Spinal cord (tissue), 10 donors: Measurements from ENCODE around the gene TUSC7. TPM values are rescaled to one million over a fixed set of nuclear protein-coding genes. Genes with fewer than 3 reads are reported as not detected.

Experiments used
- DNase-seq, 6 donors: peaks; one replicate each; pipeline versions ENCODE4 v3.0.0 to v3.0.0-alpha.2; 2013 to 2015; ENCODE audit warnings: low spot score in 6 of 6, low read depth in 4 of 6
- H3K27ac ChIP-seq: one replicate; pipeline ENCODE4 v1.5.1; 2013; ENCODE audit warnings: low read depth, low read length, control low read depth
- H3K27me3 ChIP-seq: one replicate; pipeline ENCODE4 v1.6.1; 2013; ENCODE audit warnings: low read length; ENCODE audit not compliant: control insufficient read depth, insufficient read depth
- H3K36me3 ChIP-seq: one replicate; pipeline ENCODE4 v1.6.1; 2013; ENCODE audit warnings: low read length; ENCODE audit not compliant: control insufficient read depth, insufficient read depth
- H3K4me1 ChIP-seq: one replicate; pipeline ENCODE4 v1.6.1; 2013; ENCODE audit warnings: low read length; ENCODE audit not compliant: control insufficient read depth, insufficient read depth
- H3K4me3 ChIP-seq: one replicate; pipeline ENCODE4 v1.5.1; 2013; ENCODE audit warnings: low read depth, low read length, control low read depth
- H3K9me3 ChIP-seq: one replicate; pipeline ENCODE4 v1.6.1; 2013; ENCODE audit warnings: low read length; ENCODE audit not compliant: control insufficient read depth, insufficient read depth
- WGBS: methylation state at CpG from one replicate; pipeline ENCODE4 v1.1.5; 2013; ENCODE audit warnings: missing lambda C conversion rate; ENCODE audit not compliant: insufficient coverage; 5-methylcytosine and 5-hydroxymethylcytosine counted together
- polyA plus RNA-seq, 2 donors: library from polyadenylated mRNA; unstranded; fragments of 120-200 nt; gene quantifications; one replicate each; pipeline ENCODE4 v1.2.1, GENCODE V29; 2013; ENCODE audit not compliant: insufficient read length in 2 of 2
- total RNA-seq, 2 donors: library from RNA; depleted of rRNA in 1 of 2; stranded (reverse); fragments of 120-200 nt in 1 of 2; fragments of >200 nt in 1 of 2; gene quantifications; one replicate each; pipeline versions ENCODE4 v1.2.3 to v1.2.4, GENCODE V29; 2013 to 2014
- donor health status: healthy.

The TUSC7 gene
- total and polyA plus RNA-seq, 4 donors = 0.36 TPM; not detected in 3

- no peak for DNase-seq
- H3K36me3 ChIP-seq = no peaks in the 10 kb centered on the region
- H3K27ac ChIP-seq = no peak overlapping the region
- no CpG with 5 or more reads among the region's 4 CpGs for WGBS
- no peaks in the 10 kb centered on the region for H3K27me3 ChIP-seq
- no peak overlapping the region for H3K4me3 ChIP-seq
- no peaks in the 10 kb centered on the region for H3K9me3 ChIP-seq
- no peaks in the 10 kb centered on the region for H3K4me1 ChIP-seq
These were observed 7.2 kb upstream of the TUSC7 start for GRCh38 chr3:116702334-116702733.

GRCh38 chr3:116707531-116707930 is 2.0 kb upstream of the TUSC7 start:
- Histone ChIP-seq H3K4me3 (no peak overlapping the region), H3K27ac (no peak overlapping the region), H3K9me3 (no peaks in the 10 kb centered on the region), H3K36me3 (no peaks in the 10 kb centered on the region), H3K27me3 (no peaks in the 10 kb centered on the region), H3K4me1 (no peaks in the 10 kb centered on the region)
- 100% methylated on average over 1 of the region's 3 CpGs for WGBS
- DNase-seq = no peak

- no peaks in the 10 kb centered on the region for H3K4me1 ChIP-seq
- H3K27ac ChIP-seq = no peak overlapping the region
- no peaks in the 10 kb centered on the region for H3K27me3 ChIP-seq
- H3K9me3 ChIP-seq = no peaks in the 10 kb centered on the region
- 56% methylated on average over 2 of the region's 4 CpGs for WGBS
- H3K4me3 ChIP-seq = no peak overlapping the region
- no peak for DNase-seq
- H3K36me3 ChIP-seq = no peaks in the 10 kb centered on the region
These were observed 6.9 kb downstream of the TUSC7 start for GRCh38 chr3:116716490-116716889.

- no peaks in the 10 kb centered on the region for H3K9me3 ChIP-seq
- no peak overlapping the region for H3K4me3 ChIP-seq
- H3K36me3 ChIP-seq = no peaks in the 10 kb centered on the region
- no peak overlapping the region for H3K27ac ChIP-seq
- WGBS = no CpG with 5 or more reads among the region's 1 CpG
- H3K27me3 ChIP-seq = no peaks in the 10 kb centered on the region
- H3K4me1 ChIP-seq = no peaks in the 10 kb centered on the region
- no peak for DNase-seq
These were observed 8.0 kb downstream of the TUSC7 start for GRCh38 chr3:116717566-116717965.

GRCh38 chr3:116728454-116728853 is 18.9 kb downstream of the TUSC7 start:
- H3K4me1 ChIP-seq = no peaks in the 10 kb centered on the region
- WGBS = 67% methylated on average over 1 of the region's 2 CpGs
- H3K9me3 ChIP-seq = no peaks in the 10 kb centered on the region
- no peak for DNase-seq
- no peaks in the 10 kb centered on the region for H3K36me3 ChIP-seq
- H3K4me3 ChIP-seq = no peak overlapping the region
- H3K27ac ChIP-seq = no peak overlapping the region
- H3K27me3 ChIP-seq = no peaks in the 10 kb centered on the region

- Histone ChIP-seq H3K27me3 (no peaks in the 10 kb centered on the region), H3K9me3 (no peaks in the 10 kb centered on the region), H3K4me1 (no peaks in the 10 kb centered on the region), H3K4me3 (no peak overlapping the region), H3K27ac (no peak overlapping the region), H3K36me3 (no peaks in the 10 kb centered on the region)
- no peak for DNase-seq
- no CpG with 5 or more reads among the region's 2 CpGs for WGBS
These were observed 24.7 kb downstream of the TUSC7 start for GRCh38 chr3:116734243-116734642.

GRCh38 chr3:116739678-116740077 is 30.1 kb downstream of the TUSC7 start:
- Histone ChIP-seq H3K4me1 (no peaks in the 10 kb centered on the region), H3K36me3 (no peaks in the 10 kb centered on the region), H3K27ac (no peak overlapping the region), H3K9me3 (no peaks in the 10 kb centered on the region), H3K4me3 (no peak overlapping the region), H3K27me3 (no peaks in the 10 kb centered on the region)
- DNase-seq = no peak
- WGBS = no CpG with 5 or more reads among the region's 2 CpGs

GRCh38 chr3:116740293-116740692 is 30.7 kb downstream of the TUSC7 start:
- Histone ChIP-seq H3K36me3 (no peaks in the 10 kb centered on the region), H3K4me1 (no peaks in the 10 kb centered on the region), H3K27me3 (no peaks in the 10 kb centered on the region), H3K27ac (no peak overlapping the region), H3K4me3 (no peak overlapping the region), H3K9me3 (no peaks in the 10 kb centered on the region)
- no CpG with 5 or more reads among the region's 2 CpGs for WGBS
- DNase-seq = no peak

- no CpG with 5 or more reads among the region's 1 CpG for WGBS
- no peaks in the 10 kb centered on the region for H3K27me3 ChIP-seq
- no peaks in the 10 kb centered on the region for H3K36me3 ChIP-seq
- no peak overlapping the region for H3K4me3 ChIP-seq
- H3K27ac ChIP-seq = no peak overlapping the region
- no peaks in the 10 kb centered on the region for H3K4me1 ChIP-seq
- DNase-seq = peak in 1 of 6 donors; percentile 31
- H3K9me3 ChIP-seq = no peaks in the 10 kb centered on the region
These were observed 31.9 kb downstream of the TUSC7 start for GRCh38 chr3:116741467-116741866.

GRCh38 chr3:116743062-116743461 is 33.5 kb downstream of the TUSC7 start:
- no peaks in the 10 kb centered on the region for H3K4me1 ChIP-seq
- no peaks in the 10 kb centered on the region for H3K9me3 ChIP-seq
- no peaks in the 10 kb centered on the region for H3K36me3 ChIP-seq
- no peak for DNase-seq
- H3K27me3 ChIP-seq = no peaks in the 10 kb centered on the region
- H3K27ac ChIP-seq = no peak overlapping the region
- H3K4me3 ChIP-seq = no peak overlapping the region
